GM12864 (cell line): Measurements from ENCODE around the gene SIM2.
A peak's percentile ranks its signal among the peaks of the same experiment; 100 is the strongest.

Experiments used
- DNase-seq: peaks from one replicate; pipeline ENCODE4 v3.0.0-alpha.2; 2011; ENCODE audit warnings: low read depth
- H3K4me3 ChIP-seq: 2 replicates; pipeline ENCODE4 v1.5.1; 2011; ENCODE audit warnings: mild to moderate bottlenecking, low read depth, low read length, control low read depth
- TF ChIP-seq, protein P1 (sequence below): IDR thresholded peaks from 2 replicates; pipeline ENCODE4 v1.5.1; 2011; ENCODE audit warnings: low read depth, mild to moderate bottlenecking, moderate library complexity, low read length, control low read depth, inconsistent platforms; ENCODE audit errors: missing control alignments

SIM2 gene

GRCh38 chr21:36704958-36705678 is 6.2 kb downstream of the SIM2 start:
- no peak overlapping the region for H3K4me3 ChIP-seq
- TF ChIP-seq, protein P1, sequence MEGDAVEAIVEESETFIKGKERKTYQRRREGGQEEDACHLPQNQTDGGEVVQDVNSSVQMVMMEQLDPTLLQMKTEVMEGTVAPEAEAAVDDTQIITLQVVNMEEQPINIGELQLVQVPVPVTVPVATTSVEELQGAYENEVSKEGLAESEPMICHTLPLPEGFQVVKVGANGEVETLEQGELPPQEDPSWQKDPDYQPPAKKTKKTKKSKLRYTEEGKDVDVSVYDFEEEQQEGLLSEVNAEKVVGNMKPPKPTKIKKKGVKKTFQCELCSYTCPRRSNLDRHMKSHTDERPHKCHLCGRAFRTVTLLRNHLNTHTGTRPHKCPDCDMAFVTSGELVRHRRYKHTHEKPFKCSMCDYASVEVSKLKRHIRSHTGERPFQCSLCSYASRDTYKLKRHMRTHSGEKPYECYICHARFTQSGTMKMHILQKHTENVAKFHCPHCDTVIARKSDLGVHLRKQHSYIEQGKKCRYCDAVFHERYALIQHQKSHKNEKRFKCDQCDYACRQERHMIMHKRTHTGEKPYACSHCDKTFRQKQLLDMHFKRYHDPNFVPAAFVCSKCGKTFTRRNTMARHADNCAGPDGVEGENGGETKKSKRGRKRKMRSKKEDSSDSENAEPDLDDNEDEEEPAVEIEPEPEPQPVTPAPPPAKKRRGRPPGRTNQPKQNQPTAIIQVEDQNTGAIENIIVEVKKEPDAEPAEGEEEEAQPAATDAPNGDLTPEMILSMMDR, result no peak
- DNase-seq, result no peak

DNA sequence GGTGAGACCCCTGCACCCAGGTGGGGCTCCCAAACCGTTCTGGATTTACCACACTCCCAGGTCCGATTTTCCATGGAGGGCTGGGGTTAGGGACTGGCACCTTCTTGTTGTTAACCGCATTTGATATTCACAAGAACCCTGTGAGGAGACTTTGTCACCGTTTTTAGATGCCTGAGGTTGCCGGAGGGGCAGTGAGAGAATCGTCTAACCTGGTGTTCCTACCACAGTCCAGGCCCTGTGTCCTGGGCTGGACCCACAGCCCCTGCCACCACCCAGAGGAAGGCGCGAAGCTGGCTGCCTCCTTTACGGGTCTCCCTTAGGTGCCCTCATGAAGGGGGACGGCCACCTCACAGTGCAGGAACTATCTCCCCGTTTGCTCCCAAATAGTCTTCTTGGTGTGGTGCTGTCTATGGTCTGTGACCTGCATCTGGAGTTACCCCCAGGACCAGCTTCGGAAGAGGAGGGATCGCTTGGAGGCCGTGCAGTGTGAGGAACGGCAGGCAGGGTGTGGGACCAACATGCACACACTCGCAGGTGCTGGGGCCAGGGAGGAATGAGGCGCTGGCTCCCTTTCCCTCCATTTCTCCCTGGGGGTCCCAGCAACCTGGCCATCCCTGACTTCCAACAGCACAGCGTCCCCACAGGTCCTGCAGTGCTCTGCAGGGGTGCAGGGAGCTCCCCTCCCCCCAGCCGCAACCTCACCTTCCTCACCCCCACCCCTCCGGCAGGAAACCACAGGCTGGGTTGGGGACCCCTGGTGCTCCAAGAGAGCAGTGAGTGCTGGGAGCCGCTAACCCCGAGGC is 7.0 kb downstream of the SIM2 start:
- TF ChIP-seq, protein P1, result peak; percentile 44
- no peak overlapping the region for H3K4me3 ChIP-seq
- DNase-seq, result no peak

DNA sequence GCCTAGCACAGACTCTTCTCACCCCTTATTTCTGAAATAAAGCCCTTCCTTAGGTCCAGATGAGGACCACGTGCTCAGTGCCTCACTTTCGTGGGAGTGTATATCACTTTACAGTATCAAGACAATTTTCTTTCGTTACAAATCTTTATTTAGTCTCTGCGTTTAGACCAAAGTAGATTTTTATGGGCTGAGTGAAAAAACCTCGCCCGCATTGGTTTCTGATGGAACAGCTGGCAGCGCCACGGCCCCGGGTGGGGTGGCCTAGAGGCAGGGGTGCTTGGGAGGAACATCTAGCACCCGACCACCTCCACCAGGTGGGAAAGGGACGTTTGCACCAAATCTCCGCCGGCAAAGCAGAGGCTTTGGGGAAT is 7.6 kb downstream of the SIM2 start:
- no peak overlapping the region for H3K4me3 ChIP-seq
- no peak for DNase-seq
- TF ChIP-seq, protein P1, result no peak

- TF ChIP-seq, protein P1, result no peak
- no peak for DNase-seq
- H3K4me3 ChIP-seq, result no peak overlapping the region
Observed at GRCh38 chr21:36706951-36707762, 8.2 kb downstream of the SIM2 start.

DNA sequence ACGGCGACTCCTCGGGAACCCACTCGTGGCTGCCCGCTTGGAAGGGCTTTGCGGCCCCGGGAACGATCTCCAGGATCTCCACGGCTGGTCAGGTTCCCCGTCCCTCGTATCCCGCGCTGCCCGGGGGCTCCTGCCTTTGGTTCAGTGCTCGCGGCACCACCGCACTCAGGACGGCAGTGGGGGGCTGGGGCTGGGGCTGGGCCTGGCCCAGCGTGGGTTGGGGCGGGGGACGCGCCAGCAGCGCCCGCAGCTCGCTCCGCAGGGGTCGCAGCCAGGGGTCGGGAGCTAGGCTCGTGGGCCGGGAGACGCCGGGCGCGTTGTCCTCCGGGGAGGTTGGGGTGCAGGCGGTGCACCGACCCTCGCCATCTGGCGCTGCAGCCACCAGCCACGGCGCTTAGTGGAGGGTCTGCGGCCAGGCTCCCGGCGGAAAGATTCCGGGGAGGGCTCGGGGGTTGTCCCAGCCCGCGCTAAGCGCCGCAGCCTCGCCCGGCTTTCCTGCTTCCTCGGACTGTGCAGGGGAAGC is 8.9 kb downstream of the SIM2 start:
- H3K4me3 ChIP-seq, result no peak overlapping the region
- TF ChIP-seq, protein P1, result no peak
- no peak for DNase-seq

GRCh38 chr21:36708286-36709029 is 9.5 kb downstream of the SIM2 start:
- no peak for DNase-seq
- H3K4me3 ChIP-seq, result no peak overlapping the region

More at GRCh38 chr21:36708286-36709029, 9.5 kb downstream of the SIM2 start:
- TF ChIP-seq, protein P1, result no peak
